NCI-H2227 (cell line): ENCODE measurements around the gene TTC22.

Source experiments
- DNase-seq: peaks from one replicate; lab custom pipeline; 2025; ENCODE audit not compliant: unreplicated experiment; lab: John Stamatoyannopoulos, UW

TTC22 gene

DNA sequence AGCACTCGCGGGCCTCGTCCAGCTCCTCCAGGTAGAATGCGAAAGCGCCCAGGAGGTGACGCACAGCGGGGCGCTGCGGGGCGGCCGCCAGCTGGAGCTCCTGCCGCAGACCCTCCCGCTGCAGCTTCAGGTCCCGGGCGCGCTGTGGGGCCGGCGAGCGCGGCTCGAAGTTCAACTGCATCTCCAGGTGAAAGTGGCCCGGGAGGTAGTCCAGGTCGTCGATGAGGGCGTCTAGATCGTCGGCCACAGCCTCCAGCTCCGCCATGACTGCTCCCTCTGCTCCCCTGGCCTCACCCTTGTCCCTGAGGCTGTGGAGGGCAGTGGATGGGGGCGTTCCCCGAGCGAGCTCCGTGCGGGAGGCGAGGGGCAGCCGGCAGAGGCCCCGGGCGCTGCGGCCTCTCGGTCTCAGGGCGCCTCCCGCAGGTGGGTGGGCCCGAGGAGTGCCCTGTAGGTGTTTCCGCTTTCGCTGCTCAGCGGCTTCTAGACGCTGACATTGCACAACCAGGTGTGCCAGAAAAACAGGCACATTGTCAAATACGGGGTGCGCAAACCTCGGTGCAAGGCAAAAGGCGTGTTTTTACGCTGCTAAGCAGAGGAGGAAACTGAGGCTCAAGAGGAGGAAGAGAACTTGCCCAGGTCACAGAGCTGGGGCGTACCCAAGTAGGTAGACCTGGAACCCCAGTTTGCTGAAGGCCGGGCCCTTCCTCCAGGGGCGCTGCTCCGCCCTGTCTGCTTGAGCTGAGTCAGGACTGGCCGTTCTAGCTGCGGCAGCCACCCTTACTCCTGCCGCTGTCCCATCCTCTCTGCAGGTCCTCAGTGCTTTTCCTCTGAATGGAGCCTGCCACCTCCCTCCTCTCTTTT lies at the start of gene TTC22:
Gene TTC22, minus strand, starts transcription at position 425 of the 861 bp plus-strand sequence. Its CDS starts 160 bp downstream, at position 265.
- no peak for DNase-seq

DNA sequence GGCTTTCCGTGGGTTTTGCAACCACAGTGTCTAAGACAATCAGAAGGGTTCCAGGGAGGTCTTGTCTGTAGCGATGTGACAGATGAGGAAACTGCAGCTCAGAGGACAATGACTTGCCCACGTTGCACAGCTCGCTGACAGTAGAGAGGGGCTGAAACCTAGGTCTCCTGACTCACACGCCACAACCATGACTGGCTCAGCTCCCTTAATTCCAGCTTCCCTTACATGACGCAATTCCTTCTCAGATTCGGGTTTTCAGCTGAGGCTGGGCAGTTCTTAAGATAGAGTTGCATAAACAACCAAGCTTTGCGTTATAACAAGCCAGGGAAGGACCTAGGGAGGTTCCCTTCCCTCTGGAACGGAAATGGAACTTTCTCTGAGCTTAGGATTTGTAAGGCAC lies 49.6 kb upstream of the TTC22 start:
- DNase-seq = no peak

DNA sequence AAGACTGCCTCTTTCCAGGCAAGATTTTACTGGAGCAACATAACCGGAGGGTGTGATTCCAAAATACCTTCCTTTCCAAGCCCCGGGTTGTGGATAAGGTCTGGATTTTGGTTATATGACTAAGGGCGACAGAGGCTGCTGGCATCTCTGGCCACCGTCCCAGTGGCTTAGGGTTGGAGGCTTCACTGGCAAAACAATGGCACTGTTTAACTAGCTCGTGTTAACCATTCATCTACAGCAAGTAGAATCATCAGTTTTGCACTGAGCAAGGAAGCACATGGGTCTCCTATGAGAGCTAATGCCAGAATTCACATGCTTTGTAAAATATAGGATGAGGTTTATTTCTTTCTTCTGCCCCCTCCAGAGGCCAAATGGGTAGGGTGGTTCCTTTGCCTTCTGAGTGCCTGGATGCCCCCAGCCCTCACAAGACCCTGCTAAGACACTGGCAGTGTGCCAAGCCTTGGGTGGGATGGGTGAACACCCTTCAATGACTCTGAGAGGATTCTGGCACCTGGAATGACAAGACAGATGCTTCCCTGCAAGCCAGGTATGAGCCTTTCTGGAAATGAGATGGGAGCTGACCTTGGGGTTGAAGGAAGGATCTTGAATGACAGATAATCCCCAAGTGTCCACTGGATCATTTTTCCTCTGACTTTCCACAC lies 49.1 kb upstream of the TTC22 start:
- DNase-seq = no peak

DNA sequence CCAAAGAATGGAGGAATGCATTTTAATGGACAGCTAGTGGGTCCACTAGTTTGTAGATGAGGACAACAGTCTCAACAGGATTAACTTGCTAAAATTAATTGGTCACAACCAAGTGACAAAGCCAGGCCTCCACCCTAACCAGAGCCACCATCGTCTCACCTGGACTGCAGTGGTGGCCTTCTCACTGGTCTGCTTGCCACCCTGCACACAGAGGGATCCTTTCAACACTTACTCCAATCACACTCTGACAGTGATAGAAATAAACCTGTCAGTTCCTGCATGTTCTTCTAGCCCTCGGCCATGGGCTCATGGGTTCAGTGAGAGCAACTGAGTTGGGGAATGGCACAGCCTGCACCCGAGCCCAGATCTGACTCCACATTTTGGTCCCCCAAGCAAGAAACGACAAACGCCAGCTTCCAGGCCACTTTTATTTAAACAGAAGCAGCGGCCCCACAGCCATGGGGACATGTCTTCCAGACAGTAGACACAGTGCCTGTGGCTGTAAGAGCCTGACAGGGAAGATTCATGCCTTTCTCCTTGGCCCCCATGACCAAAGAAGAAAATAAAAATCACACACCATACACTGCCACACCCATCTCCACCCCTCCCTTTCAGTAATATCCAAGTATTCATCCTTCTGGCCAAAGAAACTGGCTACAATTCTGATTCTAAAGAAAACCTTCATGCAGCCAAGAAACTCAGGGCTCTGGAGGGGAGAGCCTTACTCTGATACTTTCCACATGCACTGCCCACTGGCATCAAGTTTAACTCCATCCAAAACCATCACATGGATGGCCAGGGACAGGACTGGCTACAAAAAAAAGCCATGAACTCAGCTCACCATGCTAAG lies 48.3 kb upstream of the TTC22 start:
- no peak for DNase-seq

DNA sequence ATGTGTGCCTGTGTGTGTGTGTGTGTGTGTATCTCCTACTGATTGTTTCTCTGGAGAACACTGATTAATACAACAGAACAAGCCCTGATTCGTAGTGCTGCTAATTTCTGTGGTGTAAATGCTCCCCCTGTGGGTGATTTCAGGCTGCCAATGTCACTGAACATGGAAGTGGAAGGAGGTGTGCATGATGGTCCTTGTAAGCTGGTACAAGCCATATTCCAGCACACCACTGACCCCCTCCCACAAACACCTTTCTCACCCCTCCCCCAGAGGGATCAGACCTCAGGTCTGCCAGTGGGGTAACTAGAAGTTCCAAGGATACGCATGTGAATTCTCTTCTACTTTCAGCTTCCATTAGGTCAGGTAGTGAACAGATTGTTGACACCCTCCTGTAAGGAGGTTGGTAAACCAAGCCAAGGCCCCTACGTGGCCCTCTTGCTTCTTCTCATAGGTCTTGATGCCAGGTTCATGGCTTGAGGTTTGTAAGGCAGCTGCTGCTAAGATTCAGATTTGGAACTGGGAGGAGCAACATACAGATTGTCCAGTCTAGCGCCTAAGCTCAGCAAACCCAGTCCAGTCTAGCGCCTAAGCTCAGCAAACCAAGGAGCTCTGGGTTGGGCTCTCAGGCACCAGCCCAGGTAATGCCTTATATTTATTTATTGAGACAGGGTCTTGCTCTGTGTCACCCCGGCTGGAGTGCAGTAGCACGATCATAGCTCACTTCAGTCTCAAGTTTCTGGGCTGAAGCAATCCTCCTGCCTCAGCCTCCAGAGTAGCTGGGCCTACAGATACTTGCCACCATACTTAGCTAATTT lies 47.2 kb upstream of the TTC22 start:
- no peak for DNase-seq

DNA sequence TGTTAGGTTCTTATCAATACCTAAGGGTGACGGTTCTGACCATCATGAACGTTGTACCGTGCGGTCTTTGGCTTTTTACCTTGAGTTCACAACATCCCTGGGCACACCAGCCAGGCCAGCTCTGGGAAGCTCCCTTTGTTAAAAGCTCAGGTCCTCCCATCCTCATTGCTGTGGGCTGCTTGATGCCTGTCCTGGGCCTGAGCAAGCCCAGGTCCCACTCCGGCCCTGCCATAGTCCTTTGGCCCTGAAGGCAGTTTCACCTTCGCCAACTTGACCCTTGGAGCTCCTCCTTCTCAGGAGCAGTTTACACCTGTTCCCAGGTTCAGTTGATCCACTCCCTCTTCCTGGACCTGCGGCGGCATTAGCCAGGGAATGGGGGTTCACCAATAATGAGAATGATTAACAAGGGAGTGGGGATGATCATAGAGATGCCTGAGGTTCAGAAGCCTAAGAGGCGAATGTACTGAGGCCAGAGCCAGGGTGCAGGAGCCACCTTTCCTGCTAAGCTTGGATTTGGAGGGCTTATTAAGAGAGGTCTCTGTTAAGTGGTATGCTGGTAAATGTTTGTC lies 45.7 kb upstream of the TTC22 start:
- DNase-seq = no peak

DNA sequence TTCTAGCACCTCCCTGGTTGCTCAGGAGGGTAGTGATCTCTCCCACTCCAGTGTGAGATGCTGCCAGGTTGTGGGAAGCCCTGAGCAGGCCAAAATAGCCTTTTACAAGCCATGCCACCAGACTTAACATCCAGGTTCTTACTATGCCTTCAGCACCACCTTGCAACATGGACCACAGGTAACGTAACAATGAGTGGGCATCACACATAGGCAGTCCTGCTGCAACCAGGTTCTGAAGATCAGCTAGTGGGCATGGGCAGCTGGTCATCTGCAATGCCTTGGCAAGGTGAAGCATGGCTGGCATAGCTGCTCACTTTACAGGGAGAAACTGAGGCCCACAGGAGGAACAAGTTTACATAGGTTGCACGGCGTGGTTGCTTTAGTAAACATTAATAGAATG lies 45.2 kb upstream of the TTC22 start:
- no peak for DNase-seq

DNA sequence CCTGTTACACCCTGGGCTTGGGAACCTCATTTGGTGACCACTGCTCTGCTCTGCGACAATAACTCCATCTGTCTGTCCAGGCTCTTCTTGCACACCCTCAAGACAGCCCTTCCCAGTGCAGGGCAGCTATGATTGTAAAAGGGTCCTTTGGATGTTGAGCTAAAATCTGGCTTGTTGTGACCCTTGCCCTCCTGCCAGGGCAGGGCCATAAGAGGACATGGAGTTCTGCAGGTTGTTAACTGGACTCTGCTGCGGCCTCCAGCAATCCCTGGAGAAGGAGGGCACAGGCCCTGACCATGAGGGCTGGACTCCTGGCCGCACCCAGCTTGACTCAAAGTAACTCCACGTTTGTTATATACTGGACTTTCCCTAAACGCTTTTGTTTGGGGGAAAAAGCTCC lies 44.6 kb upstream of the TTC22 start:
- no peak for DNase-seq

DNA sequence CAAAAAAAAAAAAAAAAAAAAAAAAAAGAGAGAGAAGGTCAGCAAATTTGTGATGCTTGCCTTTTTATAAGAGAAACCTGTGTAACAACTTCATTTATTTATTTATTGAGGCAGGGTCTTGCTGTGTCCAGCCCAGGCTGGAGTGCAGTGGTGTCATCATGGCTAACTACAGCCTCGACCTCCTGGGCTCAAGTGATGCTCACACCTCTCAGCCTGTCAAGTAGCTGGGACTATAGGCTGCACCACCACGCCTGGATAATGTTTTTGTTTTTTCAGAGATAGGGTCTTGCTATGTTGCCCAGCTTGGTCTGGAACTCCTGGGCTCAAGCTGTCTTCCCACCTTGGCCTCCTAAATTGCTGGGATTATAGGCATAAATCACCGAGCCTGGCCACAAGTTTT lies 43.4 kb upstream of the TTC22 start:
- DNase-seq = no peak

DNA sequence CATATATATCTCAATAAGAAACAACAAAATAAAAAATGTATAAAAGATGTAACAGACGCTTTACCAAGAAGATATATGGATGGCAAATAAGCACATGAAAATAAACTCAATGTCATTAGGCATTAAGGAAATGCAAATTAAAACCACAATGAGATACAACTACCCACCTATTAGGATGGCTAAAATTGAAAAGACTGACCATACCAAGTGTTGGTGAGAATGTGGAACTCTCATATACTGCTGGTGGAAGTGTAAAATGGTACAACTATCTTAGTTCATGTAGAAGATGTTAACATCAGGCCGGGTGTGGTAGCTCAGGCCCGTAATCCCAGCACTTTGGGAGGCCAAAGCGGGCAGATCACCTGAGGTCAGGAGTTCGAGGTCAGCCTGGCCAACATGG lies 42.3 kb upstream of the TTC22 start:
- DNase-seq = no peak

DNA sequence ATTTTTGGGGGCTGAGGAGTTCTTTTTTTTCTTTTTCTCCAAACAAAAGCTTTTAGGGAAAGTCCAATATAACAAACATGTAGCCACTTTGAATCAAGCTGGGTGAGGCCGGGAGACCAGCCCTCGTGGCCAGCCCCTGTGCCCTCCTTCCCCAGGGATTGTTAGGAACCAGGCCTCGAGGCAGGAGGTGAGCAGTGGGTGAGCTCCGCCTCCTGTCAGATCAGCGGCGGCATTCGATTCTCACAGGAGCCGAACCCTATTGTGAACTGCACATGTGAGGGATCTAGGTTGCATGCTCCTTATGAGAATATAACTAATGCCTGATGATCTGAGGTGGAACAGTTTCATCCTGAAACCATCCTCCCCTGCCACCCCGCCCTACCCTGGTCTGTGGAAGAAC lies 41.8 kb upstream of the TTC22 start:
- DNase-seq = no peak

DNA sequence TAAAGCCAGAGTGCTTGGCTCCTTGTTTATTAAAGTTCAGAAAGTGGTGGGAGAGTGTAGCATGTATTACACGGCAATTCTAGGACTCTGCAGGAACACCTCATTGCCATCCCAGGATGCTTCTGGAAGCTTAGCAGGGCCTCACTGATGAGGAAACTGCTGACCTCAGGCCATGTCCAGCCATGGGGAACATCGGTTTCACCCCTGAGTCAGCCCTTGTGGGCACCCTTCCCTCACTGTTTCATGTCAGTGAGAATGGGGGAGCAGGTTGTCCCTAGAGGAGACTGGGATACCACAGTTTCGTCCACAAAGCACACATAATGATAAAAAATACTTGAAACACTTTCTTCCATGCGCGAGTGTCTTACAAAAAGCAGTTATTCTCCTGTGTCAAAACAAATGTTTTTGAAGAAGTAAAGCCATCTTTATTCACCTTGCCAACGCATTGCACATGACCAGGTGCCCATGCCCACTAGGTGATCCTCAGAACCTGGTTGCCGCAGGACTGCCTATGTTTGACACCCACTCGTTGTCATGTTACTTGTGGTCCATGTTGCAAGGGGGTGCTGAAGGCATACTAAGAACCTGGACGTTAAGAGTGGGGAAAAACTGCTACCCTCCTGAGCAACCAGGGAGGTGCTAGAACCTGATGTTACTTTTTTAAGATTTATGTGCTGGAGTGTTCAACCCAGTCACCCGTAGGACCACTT lies 41.2 kb upstream of the TTC22 start:
- no peak for DNase-seq

DNA sequence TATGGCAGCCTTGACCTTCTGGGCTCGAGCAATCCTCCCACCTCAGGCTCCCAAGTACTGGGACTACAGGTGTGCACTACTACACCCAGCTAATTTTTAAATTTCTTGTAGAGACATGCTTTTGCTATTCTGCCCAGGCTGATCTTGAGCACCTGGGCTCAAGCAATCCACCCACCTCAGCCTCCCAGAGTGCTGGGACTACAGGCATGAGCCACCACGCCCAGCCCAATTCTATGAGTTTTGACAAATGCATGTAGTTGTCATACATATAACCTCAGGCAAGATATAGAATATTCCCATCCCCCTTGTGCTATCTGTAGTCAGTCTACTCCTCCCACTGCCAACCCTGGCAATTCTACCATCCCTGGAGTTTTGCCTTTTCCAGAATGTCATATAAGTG lies 38.7 kb upstream of the TTC22 start:
- DNase-seq = no peak

DNA sequence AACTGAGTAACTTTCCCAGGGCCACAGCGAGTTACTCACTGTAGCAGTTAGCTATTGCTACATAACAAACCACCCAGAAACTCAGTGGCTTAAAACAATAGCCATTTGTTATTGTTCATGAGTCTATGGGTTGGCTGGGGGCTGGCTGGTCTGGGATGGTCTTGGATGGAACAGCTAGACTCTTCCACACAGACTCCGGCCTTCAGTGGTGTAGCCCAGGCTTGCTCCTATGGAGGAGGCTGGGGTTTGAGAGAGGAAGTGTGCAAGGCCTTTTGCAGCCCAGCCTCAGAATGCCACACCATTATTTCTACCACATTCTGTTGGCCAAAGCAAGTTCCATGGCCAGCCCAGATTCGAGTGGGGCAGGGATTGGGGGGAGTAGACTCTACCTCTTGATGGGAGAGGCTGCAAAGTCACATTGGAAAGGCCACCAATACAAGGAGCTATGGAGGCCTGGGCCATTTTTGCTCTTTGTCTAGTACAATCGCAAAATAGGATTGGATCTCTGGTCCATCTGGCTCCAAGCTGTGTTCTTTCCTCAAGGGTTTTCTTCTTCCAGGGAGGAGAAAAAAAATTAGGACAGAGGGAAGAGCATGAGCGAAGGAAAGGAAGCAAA lies 37.5 kb upstream of the TTC22 start:
- DNase-seq = no peak

DNA sequence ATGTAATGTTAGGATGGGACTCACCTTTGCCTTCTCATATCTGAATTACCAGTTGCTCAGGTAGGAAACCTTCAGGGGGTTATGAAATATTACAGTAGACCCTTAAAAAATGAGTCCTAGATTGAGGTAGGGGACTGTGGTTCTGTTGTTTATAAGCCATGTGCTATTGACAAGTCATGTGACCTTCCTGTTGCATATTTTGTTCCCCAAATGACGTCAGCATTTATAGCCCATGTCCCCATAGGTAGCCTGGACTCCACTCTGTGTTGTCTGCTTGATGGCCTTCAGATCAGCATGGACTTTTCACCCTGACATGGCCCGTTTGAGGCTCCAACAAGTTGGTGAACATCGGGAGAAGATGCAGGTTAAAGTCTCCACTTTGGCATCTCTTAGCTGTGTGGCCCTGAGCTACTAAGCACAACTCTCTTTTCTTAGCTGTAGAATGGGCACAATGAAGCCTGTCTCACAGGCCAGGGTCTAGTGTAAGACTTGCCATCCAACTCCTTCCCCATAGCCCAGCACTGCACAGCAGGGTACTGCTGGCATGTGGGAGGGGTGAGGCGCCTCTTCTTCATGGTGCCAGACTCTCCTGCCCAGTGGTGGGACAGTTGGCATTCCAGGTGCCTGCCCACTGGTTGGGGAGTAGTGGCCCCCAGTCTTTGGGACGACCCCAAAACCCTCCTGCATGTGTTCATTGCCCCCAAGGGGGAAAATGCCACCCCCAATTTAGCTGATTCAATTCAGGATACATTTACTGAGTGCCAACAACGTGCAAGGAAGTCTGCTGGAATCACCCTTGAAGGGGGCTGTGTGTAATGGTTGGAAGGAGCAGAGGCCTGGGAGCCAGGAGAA lies 36.1 kb upstream of the TTC22 start:
- DNase-seq = no peak

DNA sequence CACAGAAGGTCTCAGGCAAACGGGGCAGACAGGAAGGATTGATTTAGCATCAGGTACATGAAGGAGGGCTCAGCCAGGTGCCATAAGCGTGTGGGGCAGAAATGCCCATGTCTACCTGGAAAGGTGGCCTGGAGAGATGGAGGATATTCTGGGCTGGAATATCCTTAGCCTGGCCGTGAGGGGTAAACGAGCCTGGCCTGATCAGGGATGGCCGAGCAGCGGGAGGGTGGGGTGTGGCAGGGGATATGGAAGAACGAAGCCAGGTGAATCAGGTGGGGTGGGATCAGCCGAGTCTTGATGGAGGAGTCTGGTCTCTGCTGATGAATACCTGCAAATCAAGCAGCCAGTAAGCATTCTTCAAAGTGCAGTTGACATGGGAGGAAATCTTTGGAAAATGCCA lies 35.5 kb upstream of the TTC22 start:
- no peak for DNase-seq

DNA sequence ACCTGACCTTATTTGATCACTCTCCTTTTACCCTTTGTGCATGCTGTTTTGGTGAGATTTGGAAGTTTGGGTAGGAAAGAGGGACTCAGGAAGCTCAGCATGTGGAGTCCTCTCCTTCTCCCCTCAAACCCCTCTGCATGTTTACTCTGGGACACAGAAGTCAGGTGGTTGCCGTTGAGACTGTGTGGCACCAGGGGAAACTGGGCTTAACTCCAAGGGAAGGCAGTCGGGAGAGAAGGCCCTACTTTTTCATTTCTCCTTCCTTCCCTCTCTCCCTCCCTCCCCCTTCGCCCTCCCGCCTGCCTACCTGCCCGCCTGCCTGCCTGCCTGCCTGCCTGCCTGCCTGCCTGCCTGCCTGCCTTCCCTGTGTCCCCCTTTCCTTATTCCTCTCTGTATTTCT lies 34.8 kb upstream of the TTC22 start:
- no peak for DNase-seq

DNA sequence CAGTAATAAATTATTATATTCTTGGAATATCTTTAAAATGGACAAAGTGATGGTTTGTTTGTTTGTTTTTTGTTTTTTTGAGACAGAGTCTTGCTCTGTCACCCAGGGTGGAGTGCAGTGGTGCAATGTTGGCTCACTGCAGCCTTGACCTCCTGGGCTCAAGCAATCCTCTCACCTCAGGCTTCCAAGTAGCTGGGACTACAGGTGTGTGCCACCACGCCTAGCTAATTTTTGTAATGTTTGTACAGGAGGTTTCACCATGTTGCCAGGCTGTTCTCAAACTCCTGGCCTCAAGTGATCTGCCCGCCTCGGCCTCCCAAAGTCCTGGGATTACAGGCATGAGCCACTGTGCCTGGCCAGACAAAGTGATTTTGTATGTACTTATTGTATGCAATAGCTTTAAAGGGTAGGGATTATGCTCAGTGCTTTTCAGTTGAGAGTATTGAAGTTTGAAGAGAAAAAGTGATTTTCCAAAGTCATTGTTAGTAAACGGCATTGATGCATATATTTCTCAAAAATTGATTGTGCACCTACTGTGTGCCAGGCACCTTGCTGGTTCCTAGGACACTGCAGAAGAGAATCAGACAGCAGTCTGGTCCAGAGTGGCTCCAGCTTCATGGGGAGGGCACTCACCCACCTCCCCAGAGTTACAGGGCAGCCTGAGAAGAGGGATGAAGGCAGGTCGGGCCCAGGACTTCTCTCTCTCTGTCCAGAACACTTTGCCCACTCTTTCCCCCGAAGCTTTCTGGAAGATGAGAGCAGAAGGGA lies 34.2 kb upstream of the TTC22 start:
- DNase-seq = no peak
